Activated CD8-positive, alpha-beta memory T cell treated with anti-CD3 and anti-CD28 coated beads, Interleukin-2, amount 50 U/mL, for 48 hours (primary cell): ENCODE data around the gene SBSN.
A peak's percentile ranks its signal among the peaks of the same experiment; 100 is the strongest.

Source experiments
- DNase-seq: peaks from one replicate; pipeline ENCODE4 v3.0.0-alpha.2; 2020

The SBSN gene, protein sequence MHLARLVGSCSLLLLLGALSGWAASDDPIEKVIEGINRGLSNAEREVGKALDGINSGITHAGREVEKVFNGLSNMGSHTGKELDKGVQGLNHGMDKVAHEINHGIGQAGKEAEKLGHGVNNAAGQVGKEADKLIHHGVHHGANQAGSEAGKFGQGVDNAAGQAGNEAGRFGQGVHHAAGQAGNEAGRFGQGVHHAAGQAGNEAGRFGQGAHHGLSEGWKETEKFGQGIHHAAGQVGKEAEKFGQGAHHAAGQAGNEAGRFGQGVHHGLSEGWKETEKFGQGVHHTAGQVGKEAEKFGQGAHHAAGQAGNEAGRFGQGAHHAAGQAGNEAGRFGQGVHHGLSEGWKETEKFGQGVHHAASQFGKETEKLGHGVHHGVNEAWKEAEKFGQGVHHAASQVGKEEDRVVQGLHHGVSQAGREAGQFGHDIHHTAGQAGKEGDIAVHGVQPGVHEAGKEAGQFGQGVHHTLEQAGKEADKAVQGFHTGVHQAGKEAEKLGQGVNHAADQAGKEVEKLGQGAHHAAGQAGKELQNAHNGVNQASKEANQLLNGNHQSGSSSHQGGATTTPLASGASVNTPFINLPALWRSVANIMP

GRCh38 chr19:35528218-35529038, at the start of gene SBSN:
TSS of gene SBSN (minus strand) at chr19:35528311. CDS start at chr19:35528281, 30 bp downstream.
- DNase-seq = no peak

DNA sequence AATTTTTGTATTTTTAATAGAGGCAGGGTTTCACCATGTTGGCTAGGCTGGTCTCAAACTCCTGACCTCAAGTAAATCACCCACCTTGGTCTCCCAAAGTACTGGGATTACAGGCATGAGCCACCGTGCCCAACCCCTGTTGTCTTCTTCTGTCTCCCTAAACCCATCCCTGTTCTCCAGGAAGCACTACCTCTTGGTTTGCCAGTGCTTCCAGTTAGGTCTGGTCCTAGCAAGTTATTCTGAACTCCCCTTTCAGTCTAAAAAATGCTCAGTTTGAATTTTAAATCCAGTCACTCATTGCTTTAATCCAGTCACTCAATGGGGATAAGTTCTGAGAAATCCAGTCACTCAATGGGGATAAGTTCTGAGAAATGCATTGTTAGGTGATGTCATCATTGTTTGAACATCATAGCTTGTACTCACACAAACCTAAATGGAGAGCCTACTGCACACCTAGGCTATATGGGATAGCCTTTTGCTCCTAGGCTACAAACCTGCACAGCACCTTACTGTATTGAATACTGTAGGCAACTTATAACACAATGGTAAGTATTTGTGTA, 43.4 kb upstream of the SBSN start:
- no peak for DNase-seq

DNA sequence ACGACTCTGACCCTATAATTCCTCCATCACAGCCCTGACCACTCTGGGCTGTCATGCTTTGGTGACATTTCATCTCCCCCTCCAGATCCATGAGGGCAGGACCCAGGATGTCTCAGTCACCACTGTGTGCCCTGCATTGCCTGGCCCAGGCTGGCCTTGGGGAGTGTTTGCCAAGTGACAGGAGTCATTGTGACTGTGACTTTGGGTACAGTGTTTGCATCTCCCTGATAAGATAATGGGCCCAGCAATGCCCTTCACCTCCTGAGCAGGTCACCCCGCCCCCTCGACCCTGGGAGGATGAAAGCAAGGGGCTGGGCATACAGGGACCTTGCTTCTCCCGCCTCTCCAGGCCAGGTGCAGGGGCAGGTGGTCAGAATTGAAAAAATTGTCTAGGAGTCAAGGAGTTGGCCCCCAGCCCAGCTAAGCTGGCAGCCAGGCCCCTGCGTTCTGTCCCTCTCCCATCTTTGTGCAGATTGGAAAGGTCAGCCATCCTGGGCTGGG, 41.2 kb upstream of the SBSN start:
- DNase-seq = no peak

GRCh38 chr19:35566738-35567137, 38.6 kb upstream of the SBSN start:
- no peak for DNase-seq

- DNase-seq = no peak
Measured at GRCh38 chr19:35565016-35565856, 37.1 kb upstream of the SBSN start.

DNA sequence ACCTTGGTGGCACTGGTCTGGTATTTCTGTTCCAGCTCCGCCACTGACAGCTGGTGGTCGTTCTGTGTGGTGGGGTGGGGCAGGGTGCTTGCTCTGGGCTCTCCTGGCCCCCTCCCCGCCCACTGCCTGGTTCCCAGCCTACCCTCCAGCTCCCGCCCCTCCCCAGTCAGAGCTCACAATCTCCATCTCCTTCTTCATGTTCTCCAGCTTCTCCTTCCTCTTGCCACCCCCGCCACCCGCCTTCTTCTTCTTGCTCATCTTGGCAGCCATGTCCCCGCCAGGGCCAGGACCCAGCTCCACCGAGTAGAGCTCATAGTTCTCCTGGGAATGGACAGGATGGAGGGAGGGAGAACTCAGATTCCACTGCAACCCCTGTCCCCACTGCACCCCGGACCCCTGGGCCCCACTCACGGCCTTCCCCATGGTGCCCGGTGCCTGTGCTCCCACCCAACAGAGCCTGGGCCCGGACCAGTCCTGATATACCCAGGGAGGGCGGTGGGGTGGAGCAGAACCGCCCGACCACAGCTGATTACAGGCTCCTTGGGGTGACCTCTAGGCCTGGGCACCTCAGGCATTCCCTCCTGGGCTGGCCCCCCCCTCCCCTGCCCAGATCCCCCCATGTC, 35.2 kb upstream of the SBSN start, which contains the start of gene ATP4A:
ATP4A (minus strand) TSS at position 452 of the 623 bp plus-strand sequence; CDS start at position 423, 29 bp downstream.
- no peak for DNase-seq

DNA sequence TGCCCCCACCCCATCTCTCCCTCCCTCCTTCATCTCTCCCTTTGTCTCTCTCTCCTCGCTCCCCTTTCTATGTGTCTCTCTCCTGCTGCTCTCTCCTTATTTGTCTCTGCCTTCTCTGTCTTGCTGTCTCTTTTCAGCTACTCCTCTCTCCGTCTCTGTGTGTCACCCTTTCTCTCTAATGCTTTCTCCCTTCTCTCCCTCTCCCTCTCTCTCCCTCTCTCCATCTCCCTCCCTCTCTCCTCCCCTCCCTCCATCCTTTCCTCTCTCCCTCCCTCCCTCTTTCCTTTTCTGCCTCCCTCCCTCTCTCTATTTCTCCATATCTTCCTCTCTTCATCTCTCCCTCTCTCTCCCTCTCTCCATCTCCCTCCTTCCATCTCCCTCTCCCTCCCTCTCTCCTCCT, 34.7 kb upstream of the SBSN start:
- no peak for DNase-seq

- no peak for DNase-seq
Measured at GRCh38 chr19:35562336-35562735, 34.2 kb upstream of the SBSN start.

- no peak for DNase-seq
Measured at GRCh38 chr19:35561436-35561835, 33.3 kb upstream of the SBSN start.

DNA sequence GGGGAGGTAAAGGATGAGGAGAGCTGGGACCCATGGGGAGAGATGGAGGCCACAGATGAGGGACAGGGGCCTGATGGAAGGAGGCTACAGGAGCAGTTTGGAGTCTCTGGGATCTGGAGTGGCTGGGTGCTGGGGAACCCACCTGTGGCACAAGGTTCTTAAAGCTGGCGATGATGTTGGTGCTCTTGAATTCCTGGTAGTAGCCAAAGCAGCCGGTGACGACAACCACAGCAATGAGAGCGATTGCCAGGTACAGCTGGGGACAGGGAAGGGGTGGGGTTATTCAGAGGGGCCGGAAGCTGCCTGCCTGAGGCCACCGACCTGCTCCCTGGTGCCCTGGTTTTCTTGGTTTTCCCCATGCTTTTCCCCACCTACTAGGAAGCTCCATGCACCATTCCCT, 32.6 kb upstream of the SBSN start:
- DNase-seq = no peak

DNA sequence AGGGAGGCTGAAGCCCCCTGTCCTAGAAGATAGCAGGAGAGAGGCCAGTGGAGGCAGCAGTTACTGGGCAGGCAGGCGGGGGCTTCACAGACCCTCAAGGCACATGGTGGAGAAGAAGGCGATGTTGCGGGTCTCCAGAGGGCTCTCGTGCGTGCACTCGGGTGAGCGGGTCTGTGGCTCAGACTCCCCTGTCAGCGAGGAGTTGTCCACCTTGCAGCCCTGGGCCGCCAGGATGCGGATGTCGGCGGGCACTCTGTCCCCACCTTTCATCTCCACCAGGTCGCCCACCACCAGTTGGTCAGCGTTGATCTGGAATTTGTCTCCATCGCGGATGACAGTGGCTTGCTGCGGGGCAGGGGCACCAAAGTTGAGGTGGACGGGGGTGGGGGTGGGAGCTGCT, 32.2 kb upstream of the SBSN start:
- no peak for DNase-seq

DNA sequence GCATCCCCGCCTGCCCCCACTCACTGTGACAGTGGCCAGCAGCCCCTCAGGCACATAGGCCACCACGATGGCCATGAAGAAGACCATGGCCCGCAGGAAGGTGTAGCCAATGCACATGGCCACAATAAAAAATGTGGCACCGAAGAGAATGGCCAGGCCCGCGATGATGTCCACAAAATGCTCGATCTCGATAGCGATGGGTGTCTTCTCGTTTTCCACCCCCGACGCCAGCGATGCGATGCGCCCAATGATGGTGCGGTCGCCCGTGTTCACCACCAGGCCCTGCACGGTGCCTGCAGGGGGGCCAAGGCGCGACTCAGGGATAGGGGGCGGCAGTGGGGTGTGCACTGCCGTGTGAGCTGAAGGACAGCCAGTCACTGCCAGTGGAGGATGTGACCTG, 31.7 kb upstream of the SBSN start:
- no peak for DNase-seq

- DNase-seq = no peak
Measured at GRCh38 chr19:35559281-35559659, 31.2 kb upstream of the SBSN start.

- no peak for DNase-seq
Measured at GRCh38 chr19:35558400-35559280, 30.5 kb upstream of the SBSN start.

GRCh38 chr19:35557539-35558399, 29.7 kb upstream of the SBSN start:
- DNase-seq = peak; percentile 81

DNA sequence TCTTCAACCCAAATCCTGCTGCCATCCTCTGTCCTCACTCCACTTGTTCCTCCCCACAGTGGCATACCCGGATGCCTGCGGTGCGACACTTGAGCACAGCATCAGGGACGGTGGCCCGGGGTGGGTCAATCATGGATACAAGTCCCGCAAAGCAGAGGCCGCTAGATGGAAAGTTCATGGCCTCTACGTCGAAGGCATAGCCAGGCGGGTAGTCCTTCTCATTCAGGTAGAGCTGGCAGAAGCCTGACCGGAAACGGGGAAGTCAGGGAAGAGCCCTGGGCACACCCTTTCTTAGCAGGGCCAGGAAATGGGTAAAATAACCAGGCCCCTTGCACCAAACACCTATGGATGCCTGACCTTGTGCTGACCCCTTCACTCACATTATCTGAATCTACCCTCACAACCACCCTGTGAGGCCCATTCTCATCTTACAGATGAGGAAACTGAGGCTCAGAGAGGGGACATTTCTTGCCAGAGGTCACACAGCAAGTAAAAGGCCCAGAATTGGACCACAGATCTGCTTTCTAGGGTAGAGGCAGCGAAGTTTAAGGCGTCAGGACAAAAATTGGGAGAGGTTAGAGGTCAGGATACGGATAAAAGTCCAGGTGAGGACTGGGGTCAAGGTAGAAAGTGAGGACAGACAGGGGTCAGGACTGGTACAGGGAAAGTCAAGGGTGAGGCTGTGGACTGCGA, 28.9 kb upstream of the SBSN start:
- no peak for DNase-seq

GRCh38 chr19:35556025-35556590, 28.0 kb upstream of the SBSN start:
- DNase-seq = no peak

DNA sequence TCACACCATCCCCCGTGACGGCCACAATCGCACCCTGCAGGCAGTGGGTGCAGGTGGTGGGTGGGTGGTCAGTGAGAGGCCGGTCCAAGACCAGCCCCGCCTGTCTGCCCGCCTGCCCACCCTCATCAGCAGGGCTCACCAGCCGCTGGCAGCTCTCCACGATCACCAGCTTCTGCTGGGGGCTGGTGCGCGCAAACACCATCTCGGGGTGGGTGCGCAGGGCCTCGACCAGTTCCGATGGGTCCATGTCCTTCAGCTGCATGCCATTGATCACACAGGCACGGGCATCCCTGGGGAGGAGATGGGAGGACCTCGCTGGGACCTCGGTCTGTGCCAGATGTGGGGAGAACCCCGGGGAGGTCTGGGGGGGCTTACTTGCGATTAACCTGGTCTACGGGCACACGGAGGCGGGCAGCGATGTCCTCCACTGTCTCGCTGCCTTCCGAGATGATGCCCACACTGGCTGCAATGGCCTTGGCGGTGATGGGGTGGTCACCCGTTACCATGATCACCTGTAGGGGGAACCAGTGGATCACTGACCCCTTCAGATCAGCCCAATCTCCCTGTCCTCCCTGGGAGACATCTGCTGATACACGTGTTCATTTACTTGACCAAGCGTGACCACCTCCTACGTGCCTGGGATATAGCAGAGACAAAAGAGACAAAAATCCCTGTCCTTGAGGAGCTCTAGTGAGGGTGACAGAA, 27.3 kb upstream of the SBSN start:
- DNase-seq = no peak
